DOHH2 (cell line): ENCODE results near the gene SARS1.

Source experiments
- CTCF ChIP-seq: fragments of 200-600 bp; sonication (generic); IDR thresholded peaks from one replicate; pipeline ENCODE4 v1.5.1; 2014; ENCODE audit warnings: antibody characterized with exemption, mild to moderate bottlenecking, low read depth, low read length; ENCODE audit not compliant: poor library complexity, severe bottlenecking
- EZH2phosphoT487 ChIP-seq: fragments of 200-600 bp; sonication (generic); IDR thresholded peaks from 2 replicates; pipeline ENCODE4 v1.6.1; 2017; ENCODE audit warnings: borderline replicate concordance, mild to moderate bottlenecking, antibody characterized with exemption, low read length, moderate library complexity, mixed read lengths

- TF ChIP-seq CTCF (no peak), EZH2phosphoT487 (no peak)
Measured at GRCh38 chr1:109255097-109255651, 41.5 kb downstream of the SARS1 start.
